AG08396 (cell line): Measurements from ENCODE around the gene TRIM33.
"Not testable (repeated sequence)": the region's sequence is repeated elsewhere in the genome, so short reads cannot be mapped to it uniquely, and the experiment has no call there.

ENCODE experiments used
- DNase-seq: peaks from one replicate; pipeline ENCODE4 v3.0.0; 2012; ENCODE audit warnings: low spot score, mixed read lengths

Gene TRIM33

DNA sequence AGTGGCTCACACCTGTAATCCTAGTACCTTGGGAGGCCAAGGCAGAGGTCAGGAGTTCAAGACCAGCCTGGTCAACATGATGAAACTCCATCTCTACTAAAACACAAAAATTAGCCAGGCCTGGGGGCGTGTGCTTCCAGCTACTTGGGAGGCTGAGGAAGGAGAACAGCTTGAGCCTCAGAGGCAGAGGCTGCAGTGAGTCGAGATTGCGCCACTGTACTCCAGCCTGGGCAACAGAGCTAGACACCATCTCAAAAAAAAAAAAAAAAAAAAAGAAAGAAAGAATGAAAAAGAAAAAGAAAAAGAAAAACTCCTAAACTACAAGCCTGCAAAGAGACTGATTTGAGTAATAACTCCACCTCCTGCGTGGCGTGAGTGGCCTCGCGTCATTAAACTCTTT is 92.1 kb downstream of the TRIM33 start:
- not testable (repeated sequence) for DNase-seq

DNA sequence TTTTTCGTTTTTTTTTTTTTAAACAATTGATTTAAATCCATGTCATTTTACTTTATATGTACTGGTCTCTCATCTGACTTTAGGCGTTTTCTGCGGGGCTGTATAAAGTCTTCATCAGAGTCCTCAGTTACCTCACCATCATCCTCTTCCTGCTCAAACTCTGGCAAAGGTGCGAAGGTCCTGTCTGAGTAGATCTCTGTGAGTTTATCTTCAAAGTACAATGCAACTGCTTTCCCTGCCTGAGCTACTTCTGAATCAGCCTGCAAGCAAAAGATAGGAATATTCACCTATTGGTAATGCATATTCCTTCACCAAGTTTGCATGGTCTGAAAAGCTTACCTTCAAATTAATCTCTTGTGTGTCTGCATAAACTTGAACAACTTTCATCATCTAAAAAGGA is 113.4 kb downstream of the TRIM33 start:
- DNase-seq: no peak

DNA sequence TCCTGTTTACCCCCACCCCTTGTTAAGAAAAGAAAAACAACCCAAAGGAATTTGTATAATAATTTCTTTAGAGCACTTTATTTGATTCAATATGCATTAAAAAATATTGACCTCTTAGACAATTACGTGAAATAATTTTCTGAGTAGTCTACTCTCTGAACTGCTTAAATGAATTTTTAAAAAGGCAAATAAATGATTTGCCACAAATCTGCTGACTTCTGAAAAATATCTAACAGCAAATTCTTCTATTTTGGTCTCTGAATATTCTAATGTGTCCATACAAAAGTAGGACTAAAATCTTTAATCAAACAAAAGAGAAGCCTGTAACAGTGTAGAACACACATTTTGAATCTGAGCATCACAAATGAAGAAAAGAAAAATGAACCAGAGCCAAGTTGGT is 115.1 kb downstream of the TRIM33 start:
- DNase-seq: no peak

DNA sequence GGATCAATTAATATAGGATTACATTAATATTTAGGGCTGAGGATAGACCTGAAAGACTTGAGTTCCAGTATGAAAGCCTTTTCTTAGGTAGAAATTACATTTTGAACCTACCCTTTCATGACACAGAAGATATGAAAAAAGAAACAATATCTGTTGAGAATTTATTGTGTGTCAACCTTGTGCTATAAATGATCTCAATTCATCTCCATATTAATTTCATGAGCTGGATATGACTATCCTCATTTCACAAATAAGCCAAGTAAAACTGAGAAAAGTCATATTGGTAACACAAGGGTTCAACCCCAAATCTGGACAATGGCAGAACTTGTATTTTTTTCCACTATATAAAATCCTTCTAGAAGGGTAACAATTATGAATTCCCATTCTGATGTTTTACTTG is 120.0 kb downstream of the TRIM33 start:
- no peak for DNase-seq

DNA sequence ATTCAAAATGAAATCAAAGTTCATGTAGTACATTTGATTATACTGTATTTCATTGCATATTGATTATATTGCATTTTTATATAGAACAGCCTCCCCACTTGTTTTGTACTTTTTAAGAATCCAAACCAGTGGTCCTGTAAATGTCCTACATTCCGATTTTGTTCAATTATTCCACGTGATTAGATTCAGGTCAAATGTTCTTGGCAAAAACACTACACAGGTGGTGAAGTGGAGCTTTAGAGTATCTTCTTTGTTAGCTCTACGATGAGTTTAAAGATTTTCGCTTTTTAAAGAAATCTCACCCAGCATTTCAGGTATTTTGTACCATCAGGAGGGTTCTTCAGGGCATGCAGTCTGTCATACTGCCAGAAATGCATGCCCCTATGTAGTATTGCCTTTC is 120.6 kb downstream of the TRIM33 start:
- DNase-seq: no peak

DNA sequence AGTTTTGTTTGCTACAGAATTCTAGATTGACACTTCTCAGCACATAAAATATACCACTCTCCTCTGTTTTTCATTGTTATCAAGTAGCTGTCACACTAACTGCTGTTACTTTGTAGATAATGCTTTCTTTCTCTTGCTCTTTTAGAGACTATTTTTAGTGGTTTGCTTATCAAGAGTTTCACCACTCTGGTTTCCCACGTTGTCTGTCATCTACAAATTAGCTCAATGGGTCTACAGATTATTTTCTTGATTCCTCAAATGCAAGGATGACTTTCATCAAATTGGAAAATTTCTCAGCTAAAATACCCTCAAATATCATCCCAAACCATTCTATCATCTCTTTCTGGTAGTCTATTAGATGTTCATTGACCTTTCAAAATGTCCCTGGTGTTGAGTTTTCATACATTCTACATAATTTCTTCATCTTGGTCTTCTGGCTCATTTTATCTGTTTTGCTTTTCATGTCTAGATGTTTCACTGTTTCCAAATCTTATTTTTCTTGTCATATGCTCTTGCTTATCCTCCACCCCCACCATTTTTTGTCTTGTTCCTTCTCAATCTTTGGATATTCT is 122.5 kb downstream of the TRIM33 start:
- no peak for DNase-seq

DNA sequence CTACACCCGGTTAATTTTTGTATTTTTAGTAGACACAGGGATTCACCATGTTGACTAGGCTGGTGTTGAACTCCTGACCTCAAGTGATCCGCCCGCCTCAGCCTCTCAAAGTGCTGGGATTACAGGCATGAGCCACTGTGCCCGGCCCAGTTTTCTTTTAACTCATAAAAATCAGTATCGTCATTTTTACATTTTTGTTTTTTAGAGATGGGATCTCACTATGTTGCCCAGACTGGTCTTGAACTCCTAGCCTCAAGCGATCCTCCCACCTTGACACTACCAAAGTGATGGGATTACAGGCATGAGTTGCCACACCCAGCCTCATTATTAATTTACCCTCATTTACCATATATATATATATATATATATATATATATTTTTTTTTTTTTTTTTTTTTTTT is 123.4 kb downstream of the TRIM33 start:
- DNase-seq: not testable (repeated sequence)

DNA sequence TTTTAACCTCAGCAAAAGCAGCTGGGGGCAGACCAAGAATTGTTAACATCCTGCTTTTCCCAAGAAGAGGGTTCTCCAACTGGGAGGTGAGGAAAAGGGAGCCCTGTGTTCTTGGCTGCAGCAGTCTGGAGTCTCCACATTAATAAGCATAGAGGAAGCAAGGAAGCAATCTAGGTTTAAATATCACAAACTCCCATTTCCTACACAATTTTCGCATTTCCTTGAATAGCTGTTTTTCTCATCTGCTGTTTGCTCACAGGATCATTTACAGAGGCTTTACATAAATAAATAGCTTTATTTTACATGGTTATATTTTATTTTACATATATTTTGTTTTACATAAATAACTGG is 124.0 kb downstream of the TRIM33 start:
- DNase-seq: no peak

DNA sequence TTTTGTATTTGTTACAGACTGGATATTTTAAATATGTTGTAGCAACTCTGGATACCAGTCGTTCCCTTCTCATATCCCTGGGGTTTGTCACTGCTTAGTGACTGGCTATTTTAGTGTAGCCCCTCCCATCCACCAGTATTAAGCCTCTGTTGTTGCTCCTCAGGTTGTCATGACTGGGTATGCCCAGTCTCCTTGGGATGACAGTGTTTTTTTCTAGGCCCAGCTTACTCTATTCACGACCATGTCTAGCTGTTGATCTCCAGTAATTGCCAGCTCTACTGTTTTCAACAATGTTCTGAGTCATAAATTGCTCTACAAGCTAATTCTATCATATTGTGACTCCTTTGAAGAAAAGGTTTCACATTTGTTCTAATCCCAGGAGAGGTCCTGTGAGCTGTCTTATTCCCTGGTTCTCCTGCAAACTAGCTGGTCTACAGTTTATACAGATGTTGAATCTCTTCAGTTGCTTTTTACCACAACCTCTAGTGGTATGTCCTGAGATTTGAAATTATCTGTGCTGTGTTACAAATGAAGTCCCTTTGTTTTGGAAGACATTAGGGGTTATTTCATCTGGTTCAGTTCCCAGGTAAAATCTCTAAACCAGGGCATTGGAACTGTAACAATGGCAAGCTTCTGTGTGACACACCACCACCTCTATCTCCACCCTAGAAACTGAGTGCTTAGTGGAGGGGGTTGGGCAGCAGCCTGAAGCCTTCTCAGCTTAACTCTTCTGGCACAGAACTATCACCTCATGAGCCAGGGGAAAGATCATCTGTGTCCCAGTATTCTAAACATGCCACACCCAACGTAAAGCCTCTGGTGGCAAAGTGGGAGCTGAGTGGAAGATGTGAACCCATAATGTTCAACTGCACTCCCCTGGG is 124.6 kb downstream of the TRIM33 start:
- no peak for DNase-seq

DNA sequence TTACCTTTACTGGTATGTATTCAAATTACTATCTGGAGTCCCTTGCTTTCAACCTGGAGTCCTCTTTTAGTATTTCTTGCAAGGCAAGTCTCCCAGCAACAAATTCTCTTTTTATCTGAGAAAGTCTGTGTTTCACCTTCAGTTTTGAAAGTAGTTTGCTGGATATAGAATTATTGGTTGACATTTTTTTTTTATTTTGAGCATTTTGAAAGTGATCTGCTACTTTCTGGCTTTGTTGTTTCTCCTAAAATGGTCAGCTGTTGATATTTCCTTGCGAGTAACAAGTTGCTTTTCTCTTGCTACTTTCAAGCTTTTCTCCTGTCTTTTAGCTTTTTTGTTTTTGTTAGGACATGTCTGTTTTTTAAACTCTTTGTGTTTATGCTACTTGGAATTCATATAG is 126.1 kb downstream of the TRIM33 start:
- no peak for DNase-seq

DNA sequence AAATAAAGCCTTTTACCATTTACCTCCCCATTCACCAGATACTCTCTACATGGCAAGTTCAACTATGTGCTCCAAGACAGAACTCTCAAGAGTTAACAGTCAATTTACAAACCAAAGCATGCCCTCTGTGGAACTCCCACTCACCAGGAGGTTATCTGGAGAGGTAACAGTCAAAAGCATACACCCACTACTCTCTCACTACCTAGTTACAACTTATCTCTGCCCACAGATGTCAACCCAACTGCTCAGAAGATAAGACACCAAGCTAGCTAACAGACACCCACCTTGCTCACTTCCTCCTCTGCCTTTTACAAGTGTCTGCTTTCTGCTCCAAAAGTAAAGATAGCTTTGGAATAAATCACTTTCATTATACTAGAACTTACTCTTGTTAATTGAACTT is 131.0 kb downstream of the TRIM33 start:
- DNase-seq: no peak

DNA sequence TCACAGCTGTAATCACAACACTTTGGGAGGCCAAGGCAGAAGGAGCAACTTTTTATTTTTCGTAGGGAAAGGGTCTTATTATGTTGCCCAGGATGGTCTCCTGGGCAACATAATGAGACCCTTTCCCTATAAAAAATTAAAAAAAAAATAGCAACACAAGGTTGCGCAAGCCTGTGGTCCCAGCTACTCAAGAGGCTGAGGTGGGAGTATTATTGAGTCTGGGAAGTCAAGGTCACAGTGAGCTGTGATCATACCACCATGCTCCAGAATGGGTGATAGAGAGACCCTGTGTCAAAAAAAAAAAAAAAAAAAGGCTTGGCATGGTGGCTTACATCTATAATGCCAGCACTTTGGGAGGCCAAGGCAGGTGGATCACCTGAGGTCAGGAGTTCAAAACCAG is 131.6 kb downstream of the TRIM33 start:
- no peak for DNase-seq

DNA sequence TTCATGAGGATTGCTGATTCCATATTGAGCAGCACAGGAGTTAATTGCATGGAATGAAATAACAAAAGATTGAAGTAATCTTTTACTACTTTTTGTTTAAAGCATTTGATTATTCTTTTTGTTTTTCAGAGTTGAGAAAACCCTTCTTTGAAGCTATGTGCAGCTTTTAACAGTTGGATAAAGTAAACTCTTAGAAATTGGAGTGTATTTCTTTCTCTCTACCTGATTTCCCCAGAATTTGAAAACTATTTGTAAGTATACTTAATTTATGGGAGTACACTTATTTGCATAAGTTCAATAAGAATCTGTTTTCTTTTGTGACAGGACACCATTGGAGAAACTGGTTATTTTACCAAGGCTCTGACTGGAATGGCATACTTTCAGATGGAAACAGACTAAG is 133.6 kb downstream of the TRIM33 start:
- DNase-seq: no peak

DNA sequence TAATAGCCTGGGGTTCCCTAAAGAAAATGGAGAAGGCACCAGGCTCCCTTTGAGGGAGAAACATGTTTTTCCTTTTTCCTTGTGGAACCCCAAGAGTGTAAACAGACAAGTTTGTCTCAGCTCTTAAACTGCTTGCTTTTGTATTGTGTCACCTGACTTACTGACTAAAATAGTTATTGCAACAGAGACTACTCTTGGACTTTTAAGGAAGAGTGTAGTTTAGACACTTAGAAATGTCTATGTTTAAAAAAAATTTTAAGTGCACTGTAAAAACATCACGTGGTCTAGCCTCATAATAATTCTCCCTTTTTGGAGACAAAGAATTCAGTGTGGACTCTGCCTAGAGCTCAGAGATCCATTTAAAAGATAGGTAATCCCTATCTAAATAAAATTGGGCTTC is 141.1 kb downstream of the TRIM33 start:
- DNase-seq: no peak

DNA sequence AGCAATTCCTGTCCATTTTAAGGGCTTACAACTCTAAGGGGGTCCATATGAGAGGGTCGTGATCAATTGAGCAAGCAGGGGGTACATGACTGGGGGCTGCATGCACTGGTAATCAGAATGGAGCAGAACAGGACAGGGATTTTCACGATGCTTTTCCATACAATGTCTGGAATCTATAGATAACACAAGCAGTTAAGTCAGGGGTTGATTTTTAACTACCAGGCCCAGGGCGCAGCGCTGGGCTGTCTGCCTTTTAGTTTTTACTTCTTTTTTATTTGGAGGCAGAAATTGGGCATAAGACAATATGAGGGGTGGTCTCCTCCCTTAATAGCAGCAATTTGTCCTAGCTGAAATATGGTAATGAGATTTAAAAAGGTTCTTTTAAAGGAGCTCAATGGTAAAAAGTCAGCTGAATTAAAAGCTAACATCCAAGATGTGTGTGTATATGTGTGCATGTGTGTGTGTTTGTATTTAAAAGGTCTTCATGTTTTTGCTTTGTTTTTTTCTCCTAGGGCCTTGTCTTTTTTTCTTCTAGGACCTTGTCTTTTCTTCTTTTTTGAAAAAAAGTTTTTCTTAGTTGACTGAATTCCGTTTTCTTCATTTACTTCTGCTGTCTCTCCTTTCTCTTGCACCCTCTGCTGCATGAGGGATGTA is 141.6 kb downstream of the TRIM33 start:
- DNase-seq: not testable (repeated sequence)

DNA sequence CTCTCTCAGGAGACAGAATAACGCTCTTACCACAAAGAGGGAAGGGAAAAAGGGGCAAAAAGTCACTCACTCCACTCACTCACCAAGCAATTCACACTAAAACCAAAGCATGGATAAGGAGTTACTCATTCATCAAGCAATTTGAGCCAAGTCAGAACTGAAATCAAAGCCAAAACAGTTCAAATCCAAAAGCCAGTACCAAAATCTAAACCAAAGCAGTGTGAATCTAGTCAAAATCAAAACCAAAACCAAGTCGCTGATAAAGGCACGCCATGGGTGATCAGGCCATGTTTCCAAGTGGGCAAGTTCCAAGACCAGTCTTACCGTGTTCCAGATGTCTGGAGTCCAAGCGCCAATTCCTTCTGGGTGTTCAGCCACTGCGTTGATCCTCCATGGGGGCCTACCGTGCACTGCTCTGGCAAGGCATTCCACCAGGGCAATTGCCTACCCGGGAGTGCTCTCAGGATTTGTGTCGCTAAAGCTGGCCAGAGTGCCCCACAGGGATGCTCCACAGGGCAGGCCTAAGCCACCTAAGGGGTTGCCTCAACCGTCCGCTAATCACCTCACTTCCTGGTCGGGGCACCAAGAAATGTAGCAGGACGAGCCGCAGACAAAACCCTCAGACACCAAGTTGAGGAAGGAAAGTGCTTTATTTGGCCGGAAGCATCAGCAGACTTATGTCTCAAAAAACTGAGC is 142.3 kb downstream of the TRIM33 start:
- no peak for DNase-seq

DNA sequence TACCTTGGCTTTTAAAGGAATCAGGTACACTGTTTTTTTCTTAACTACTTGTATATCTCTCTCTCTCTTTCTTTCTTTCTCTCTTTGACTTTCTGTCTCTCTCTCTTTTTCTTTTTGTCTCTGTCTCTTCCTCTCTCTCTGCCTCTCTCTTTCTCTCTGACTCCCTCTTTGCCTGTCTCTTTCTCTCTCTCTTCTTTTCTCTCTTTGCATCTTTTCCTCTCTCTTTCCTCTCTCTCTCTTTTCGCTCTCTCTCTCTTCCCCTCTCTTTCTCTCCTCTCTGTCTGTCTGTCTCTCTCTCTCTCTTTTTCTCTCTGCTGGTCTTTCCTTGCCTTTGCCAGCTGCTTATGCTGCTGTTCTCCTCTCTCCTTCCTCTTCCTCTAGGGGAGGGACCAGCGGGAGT is 143.2 kb downstream of the TRIM33 start:
- no peak for DNase-seq

DNA sequence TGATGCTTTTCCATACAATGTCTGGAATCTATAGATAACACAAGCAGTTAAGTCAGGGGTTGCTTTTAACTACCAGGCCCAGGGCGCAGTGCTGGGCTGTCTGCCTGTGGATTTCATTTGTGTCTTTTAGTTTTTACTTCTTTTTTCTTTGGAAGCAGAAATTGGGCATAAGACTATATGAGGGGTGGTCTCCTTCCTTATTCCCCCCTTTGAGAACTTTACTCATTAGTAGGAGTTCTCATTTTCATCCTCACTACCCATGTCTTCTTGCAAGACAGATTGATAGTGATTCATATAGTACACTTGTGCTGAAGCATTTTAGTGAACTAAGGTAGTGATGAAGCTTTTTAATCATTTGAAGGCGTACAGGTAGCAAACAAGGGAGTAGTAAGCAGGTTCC is 147.8 kb downstream of the TRIM33 start:
- not testable (repeated sequence) for DNase-seq

DNA sequence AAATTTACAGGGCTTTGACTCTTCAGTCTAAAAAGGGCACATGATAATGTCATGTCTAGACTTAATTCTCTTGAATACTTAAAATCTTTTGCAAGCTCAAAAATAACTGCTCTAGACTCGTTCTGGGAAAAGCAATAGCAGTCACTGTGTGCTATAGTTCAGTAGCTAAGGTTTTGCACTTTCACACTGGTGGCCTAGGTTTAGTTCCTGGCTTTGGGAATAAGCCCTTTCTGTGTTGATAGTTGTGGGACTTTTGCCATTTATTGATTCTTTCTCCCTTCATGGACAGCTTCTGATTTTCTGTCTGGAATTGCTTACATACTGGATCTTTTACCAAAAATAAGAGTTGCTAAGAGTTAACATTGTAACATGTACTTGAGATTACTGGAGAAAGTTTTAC is 151.2 kb downstream of the TRIM33 start:
- no peak for DNase-seq

DNA sequence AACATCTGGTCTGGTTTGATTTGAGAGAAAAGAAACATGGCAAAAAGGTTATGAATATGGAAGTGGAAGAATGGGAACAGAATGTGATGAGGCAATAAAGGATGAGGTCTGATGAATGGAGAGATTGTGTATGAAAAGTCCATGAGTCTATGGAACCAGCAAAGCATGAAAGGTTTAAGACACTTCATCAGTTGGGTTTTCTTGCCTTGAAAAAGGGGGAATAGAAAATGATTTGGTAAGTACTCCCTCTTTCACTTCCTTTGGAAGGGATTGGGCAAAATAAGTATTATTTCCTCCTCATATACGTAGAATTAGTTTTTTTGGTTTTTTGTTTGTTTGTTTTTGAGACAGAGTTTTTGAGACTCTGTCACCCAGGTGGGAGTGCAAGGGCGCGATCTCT is 155.8 kb downstream of the TRIM33 start:
- DNase-seq: no peak

DNA sequence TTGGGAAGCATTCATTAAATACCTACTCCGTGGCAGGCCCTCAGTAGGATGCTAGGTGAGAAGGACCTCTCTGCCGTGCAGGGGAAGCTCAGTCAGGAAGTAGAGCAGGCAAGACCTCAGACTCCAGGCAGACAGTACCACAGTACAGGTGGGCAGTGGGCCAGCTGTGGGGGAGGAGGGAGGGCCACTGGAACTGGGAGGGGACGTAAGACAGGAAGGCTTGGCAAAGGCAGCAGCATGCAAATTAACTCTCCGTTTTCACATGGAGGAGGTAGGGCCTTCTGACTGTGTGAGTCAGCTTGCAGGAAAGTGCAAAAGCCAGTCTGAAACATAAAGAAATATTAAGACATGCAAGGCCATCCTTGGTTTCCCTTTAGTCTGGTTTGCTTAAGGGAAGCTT is 157.7 kb downstream of the TRIM33 start:
- peak; percentile 29 for DNase-seq

DNA sequence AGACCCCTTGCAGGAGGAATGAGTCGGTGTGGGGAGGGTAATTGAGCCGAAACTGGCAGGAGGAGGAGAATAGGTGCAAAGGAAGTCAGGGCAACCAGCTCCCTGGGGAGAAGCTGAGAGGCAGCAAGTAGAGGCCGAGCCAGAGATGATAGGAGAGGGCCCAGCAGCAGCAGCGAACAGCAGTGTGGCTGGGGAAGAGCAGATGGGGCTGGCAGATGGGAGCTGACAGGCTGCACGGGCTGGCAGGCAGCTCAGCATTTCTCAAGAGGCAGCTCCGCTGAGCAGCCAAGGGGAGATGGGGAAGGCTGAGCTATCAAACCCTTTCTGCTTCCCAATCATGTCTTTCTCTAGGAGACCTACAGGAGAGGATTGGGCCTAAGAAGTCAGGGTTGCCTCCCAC is 158.2 kb downstream of the TRIM33 start:
- DNase-seq: no peak
